Sigmoid colon (tissue), 4 donors: ENCODE results near the gene GALNT14.

Experiments used
- EP300 ChIP-seq, 4 donors: sonication (generic); formaldehyde crosslinking; IDR thresholded peaks; one replicate each; pipeline ENCODE4 v1.6.1; 2017; ENCODE audit warnings: antibody characterized with exemption in 4 of 4
- POLR2AphosphoS5 ChIP-seq, 4 donors: sonication (generic); formaldehyde crosslinking; IDR thresholded peaks; one replicate each; pipeline ENCODE4 v1.6.1; 2017; ENCODE audit warnings: antibody characterized with exemption in 4 of 4
- TF ChIP-seq, protein P1 (sequence below), 4 experiments: fragments of 450-650 bp in 3 of 4; fragments of 200-600 bp in 1 of 4; IDR thresholded peaks; one replicate each; pipeline ENCODE4 v1.5.1; 2016 to 2019; ENCODE audit warnings: antibody characterized with exemption in 4 of 4, mild to moderate bottlenecking in 3 of 4, moderate library complexity in 2 of 4

DNA sequence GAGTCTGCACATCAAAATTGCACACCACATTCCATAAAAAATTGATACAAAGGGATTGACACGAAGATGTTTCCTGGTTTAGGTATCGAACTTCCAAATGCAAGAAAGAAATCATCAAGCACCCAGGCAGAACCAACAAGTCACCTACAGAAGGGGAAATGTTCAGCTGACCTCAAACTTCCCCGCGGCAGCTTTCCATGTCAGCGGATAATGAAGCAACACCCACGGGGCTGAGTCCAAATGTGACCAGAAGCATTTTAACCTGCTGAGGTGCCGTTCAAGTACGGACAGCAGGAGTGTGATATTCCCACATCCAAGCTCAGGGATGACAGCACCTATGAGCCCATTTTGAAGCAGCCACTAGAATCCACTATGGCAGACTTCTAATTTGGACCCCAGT is 124.9 kb downstream of the GALNT14 start:
- TF ChIP-seq, protein P1, sequence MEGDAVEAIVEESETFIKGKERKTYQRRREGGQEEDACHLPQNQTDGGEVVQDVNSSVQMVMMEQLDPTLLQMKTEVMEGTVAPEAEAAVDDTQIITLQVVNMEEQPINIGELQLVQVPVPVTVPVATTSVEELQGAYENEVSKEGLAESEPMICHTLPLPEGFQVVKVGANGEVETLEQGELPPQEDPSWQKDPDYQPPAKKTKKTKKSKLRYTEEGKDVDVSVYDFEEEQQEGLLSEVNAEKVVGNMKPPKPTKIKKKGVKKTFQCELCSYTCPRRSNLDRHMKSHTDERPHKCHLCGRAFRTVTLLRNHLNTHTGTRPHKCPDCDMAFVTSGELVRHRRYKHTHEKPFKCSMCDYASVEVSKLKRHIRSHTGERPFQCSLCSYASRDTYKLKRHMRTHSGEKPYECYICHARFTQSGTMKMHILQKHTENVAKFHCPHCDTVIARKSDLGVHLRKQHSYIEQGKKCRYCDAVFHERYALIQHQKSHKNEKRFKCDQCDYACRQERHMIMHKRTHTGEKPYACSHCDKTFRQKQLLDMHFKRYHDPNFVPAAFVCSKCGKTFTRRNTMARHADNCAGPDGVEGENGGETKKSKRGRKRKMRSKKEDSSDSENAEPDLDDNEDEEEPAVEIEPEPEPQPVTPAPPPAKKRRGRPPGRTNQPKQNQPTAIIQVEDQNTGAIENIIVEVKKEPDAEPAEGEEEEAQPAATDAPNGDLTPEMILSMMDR (IDR thresholded peaks at IDR 0.05): no peak
- TF ChIP-seq POLR2AphosphoS5 (IDR thresholded peaks at IDR 0.05) (no peak), EP300 (IDR thresholded peaks at IDR 0.05) (no peak)
